Mucosa of descending colon (tissue), 3 donors: ENCODE results near the gene CA5B. TPM values are rescaled to one million over a fixed set of nuclear protein-coding genes. Genes with fewer than 3 reads are reported as not detected.
"Not testable (repeated sequence)": the region's sequence is repeated elsewhere in the genome, so short reads cannot be mapped to it uniquely, and the experiment has no call there.

Experiments
- ATAC-seq: fragments of 200-7000 bp; cut with Tn5 transposase; one replicate; pipeline ENCODE4 v1.9.1; 2020; ENCODE audit warnings: mild to moderate bottlenecking, moderate library complexity
- DNase-seq, 3 donors: peaks; one replicate each; pipeline ENCODE4 v3.0.0-alpha.2; 2020
- H3K36me3 ChIP-seq: fragments of 200-600 bp; one replicate; pipeline ENCODE4 v1.8.0; 2021; ENCODE audit warnings: low read depth, mild to moderate bottlenecking
- H3K4me1 ChIP-seq: fragments of 200-600 bp; one replicate; pipeline ENCODE4 v1.8.0; 2021; ENCODE audit warnings: low read depth, mild to moderate bottlenecking
- H3K4me3 ChIP-seq: fragments of 200-600 bp; one replicate; pipeline ENCODE4 v1.8.0; 2021; ENCODE audit warnings: mild to moderate bottlenecking
- H3K9me3 ChIP-seq: fragments of 200-600 bp; one replicate; pipeline ENCODE4 v1.8.0; 2021; ENCODE audit warnings: mild to moderate bottlenecking
- CTCF ChIP-seq: fragments of 200-600 bp; IDR thresholded peaks from one replicate; pipeline ENCODE4 v1.8.0; 2022; ENCODE audit warnings: antibody characterized with exemption, mild to moderate bottlenecking
- intact Hi-C, 2 donors: fragments of 100-400 bp; cut with DNase I in 1 of 2; cut with micrococcal nuclease in 1 of 2; formaldehyde crosslinking; loops; one replicate each; pipeline versions ENCODE4 v1.11.0 to v1.11.1; 2022; cut with DNase I, micrococcal nuclease
- long read RNA-seq, 2 donors: library from polyadenylated mRNA; unstranded; transcript quantifications; one replicate each; pipeline ENCODE4 v2.0.0, GENCODE V29; 2019 to 2021
- total RNA-seq, 3 donors: library from RNA; stranded (reverse); fragmentation: NEBNext Ultra II Directional in 2 of 3; extraction: Animal tissue kit (Norgen Biotek cat#: 25700) in 2 of 3; gene quantifications; one replicate each; pipeline versions ENCODE4 v1.2.1 to v1.2.4, GENCODE V29; 2021 to 2023
- donor health status: DM: no; HTN: no; CAD: no; lungs with moderate emphysema.
- donor health status: DM: no; HTN: no; CAD: no.
- donor health status: DM: no; HTN: yes; CAD: no.

CA5B gene
- total RNA-seq = 1 to 10 TPM; 6.8 to 9.3 (median 7.0) TPM
- long read RNA-seq, donor 1, partial matches to known transcripts = 0 of 1 reads
- long read RNA-seq, donor 1, other reads (novel, unspliced or antisense) = 1 of 1 reads
- long read RNA-seq, donor 2, full-length matches to known transcripts = 1 of 2 reads
- long read RNA-seq, donor 2, partial matches to known transcripts = 0 of 2 reads
- long read RNA-seq, donor 2, other reads (novel, unspliced or antisense) = 1 of 2 reads

DNA sequence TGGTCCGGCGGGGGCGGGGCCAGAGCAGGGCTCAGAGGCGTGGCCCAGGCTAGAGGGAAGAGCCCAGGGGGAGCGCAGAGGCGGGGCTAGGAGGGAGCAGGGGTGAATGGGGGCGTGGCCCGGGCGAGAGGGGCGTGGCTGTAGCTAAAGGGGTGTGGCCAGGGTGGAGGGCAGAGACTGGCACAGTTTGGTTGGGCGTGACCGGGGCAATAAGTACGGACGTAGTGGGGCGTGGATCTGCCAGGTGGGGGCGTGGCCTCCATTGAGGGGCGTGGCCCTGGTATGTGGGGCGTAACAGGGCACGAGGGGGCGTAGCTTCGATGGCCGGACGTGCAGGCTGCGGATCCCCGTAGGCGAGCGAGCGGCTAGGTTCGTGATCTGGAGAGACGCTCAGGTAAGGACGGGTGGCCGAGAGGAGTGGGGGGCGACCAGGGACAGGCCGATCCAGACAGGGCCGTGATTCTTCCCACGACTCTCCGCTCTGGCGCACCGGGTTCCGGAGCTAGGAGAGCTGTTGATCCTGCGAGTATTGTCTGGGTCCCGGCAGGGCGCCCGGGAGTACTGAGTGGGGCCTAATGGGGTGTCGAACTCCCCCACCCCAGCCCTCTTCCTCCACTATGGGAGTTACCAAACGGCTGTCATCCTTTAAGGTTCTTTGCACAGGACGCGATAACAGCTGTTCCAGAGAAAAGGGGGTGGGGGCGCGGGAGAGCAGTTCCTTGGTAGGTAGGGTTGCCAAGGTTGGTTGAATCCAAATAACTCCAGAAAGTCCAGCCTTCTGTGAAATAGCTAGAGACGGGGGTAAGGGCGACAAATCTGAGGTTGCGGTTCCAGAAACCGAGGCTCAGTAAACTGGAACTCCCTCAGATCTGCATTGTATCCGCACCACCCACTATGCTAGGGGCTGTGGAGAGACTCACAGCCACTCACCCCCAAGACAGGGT, at the start of gene CA5B:
TSS of gene CA5B (plus strand) at position 312 of the 944 bp plus-strand sequence. CDS start 11,754 bp downstream, outside the sequence.
- ATAC-seq (peak; percentile 99), DNase-seq (peak; percentile 96 to 99 (median 98))
- no peaks in the 10 kb centered on the region for H3K36me3 ChIP-seq
- H3K4me3 ChIP-seq = no peak within 1 kb of the TSS
- H3K4me1 ChIP-seq = no peaks in the 10 kb centered on the region
- TF ChIP-seq CTCF = no peak
- no peaks in the 10 kb centered on the region for H3K9me3 ChIP-seq
- intact Hi-C loops = no loop called here

DNA sequence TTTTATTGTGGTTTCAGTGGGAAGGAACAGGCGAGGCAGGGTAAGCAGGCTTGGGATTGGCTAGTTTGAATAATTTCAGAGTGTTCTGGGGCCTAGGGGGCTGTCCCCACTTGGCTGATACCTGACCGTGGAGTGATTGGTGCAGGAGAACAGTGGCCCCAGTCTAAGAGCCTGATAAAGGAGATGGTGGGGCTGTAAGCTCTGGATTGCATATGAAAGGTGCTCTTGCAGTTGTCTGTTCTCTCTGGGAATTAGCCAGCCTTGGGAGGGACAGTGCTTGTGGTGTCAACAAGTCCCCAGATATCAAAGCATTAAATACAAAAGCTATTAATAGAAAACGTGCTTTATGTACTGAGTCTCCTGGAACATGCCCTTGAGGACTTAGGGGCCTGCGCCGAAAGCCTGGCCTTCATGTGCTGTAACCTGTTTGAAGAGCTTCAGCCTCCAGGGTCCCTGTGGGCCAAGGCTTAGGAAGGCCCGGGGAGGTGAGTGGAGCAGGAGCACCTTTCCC, 43.1 kb upstream of the CA5B start:
- intact Hi-C loops = no loop called here
- TF ChIP-seq CTCF = no peak
- H3K4me3 ChIP-seq = no peak overlapping the region
- DNase-seq (no peak), ATAC-seq (no peak)
- H3K4me1 ChIP-seq = no peaks in the 10 kb centered on the region
- no peaks in the 10 kb centered on the region for H3K36me3 ChIP-seq
- H3K9me3 ChIP-seq = no peaks in the 10 kb centered on the region

- DNase-seq (no peak), ATAC-seq (no peak)
- intact Hi-C loops = no loop called here
- no peaks in the 10 kb centered on the region for H3K36me3 ChIP-seq
- H3K4me3 ChIP-seq = no peak overlapping the region
- no peak for TF ChIP-seq CTCF
- H3K4me1 ChIP-seq = no peaks in the 10 kb centered on the region
- no peaks in the 10 kb centered on the region for H3K9me3 ChIP-seq
Observed at GRCh38 chrX:15696516-15696915, 41.6 kb upstream of the CA5B start.

DNA sequence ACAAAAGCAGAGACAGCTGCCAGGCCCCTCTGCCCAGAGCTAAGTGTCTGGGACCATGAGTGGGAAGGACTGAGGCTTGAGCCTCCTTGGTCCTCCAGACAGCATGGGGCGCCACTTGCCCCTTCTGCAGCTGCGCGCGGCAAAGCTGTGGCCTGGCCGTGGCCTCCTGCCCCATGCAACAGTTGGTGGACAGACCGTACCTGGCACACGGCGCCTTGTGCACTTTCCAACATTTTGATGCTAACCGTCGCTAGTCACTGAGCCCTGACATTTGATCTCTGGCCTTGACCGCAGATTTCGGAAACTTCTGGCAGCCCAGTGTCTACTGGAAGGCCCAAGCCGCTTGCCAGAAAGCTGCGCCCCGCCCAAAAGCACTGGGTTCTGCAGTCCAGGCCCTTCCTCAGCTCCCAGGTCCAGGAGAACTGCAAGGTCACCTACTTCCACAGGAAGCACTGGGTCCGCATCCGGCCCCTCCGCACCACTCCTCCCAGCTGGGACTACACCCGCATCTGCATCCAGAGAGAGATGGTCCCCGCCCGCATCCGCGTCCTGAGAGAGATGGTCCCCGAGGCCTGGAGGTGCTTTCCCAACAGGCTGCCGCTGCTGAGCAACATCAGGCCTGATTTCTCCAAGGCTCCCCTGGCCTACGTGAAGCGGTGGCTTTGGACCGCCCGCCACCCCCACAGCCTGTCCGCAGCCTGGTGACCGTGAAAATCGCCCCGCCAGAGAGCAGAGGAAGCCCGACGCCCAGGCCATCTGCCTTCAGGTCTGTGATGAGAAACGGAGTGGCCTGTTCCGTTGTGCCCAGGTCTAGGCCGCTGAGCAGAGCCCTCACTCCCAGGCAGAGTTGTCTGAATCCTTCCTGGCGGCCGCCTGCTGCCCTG, 35.3 kb upstream of the CA5B start:
- DNase-seq = peak in 1 of 3 donors; percentile 46
- ATAC-seq = no peak
- no peak overlapping the region for H3K4me3 ChIP-seq
- H3K36me3 ChIP-seq = no peaks in the 10 kb centered on the region
- intact Hi-C loops = no loop called here
- TF ChIP-seq CTCF = no peak
- H3K9me3 ChIP-seq = no peaks in the 10 kb centered on the region
- H3K4me1 ChIP-seq = no peaks in the 10 kb centered on the region

DNA sequence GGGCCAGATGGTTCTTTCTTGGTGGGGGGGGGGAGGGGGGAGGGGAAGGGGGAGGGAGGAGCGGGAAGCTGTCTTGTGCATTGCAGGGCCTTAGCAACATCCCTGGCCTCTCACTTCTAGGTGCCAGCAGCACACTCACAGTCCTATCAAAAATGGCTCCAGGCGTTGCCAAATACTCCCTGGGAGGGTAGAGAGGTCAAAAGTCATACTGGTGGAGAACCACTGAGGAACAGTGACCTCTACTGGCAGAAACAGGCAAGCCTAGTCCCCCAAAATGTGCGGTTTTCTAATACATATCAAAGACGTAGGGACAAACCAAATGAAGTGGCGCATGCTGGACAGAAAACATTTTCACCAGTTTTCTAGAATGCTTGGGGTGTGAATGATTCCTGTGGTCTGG, 34.3 kb upstream of the CA5B start:
- H3K4me1 ChIP-seq, H3K4me3 ChIP-seq, DNase-seq, intact Hi-C loops, H3K9me3 ChIP-seq, H3K36me3 ChIP-seq: not testable (repeated sequence)
- ATAC-seq = peak; percentile 71

DNA sequence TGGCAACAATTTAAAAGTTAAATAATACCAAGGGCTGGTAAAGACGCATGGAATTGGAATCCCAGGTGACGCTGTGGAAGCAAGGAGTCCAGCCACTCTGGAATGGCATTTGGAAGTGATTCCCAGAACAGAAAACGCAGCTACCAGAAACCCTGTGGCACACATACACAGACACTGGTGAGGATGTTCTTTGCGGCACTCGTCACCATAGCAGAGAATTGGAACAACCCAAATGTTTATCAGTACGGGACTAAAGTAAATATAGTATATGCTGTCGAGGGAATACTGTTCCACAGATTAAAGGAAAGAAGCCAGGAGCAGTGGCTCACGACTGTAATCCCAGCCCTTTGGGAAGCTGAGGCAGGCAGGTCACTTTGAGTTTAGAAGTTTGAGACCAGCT, 33.8 kb upstream of the CA5B start:
- H3K4me1 ChIP-seq, DNase-seq, intact Hi-C loops, ATAC-seq, H3K36me3 ChIP-seq, H3K4me3 ChIP-seq, H3K9me3 ChIP-seq: not testable (repeated sequence)
